ENCODE results near the gene CAMK4. TPM values are rescaled to one million over a fixed set of nuclear protein-coding genes. Genes with fewer than 3 reads are reported as not detected.

Gene CAMK4
- total and polyA plus RNA-seq, 2 donors (not counting 3 experiments of a cell fraction or from before 2014, with no cell fraction given) = 2.2 to 5.4 TPM

DNA sequence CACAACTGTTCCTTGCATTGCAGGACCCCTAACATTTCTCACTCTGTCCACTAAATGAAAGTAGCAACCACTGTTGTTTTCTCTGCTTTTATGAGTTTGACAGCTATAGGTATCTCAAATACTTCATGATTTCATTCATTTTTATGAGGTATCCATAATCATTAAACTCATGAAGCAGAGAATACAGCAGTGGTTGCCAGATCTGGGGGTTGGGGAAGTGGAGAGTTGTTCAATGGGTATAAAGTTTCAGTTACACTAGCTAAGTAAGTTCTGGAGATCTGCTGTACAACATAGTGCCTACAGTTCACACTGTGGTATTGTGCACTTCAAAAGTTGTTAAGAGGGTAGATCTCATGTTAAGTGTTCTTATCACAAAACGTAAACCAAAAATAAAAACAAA, 23.4 kb upstream of the CAMK4 start:
- H3K36me3 ChIP-seq (ENCODE audit: control insufficient read depth in 2 of 2, extremely low read depth in 1 of 2, insufficient read depth in 2 of 2, low read length in 2 of 2) = no peaks in the 10 kb centered on the region
- H3K27ac ChIP-seq (ENCODE audit: insufficient read depth, low read depth, low read length) = no peak overlapping the region
- H4K20me1 ChIP-seq (replicated peaks; ENCODE audit: control insufficient read depth, extremely low read depth, insufficient read depth, low read length) = no peaks in the 10 kb centered on the region
- ChIA-PET CTCF (interaction anchor here (2.5 kb wide), 1 partner anchor 11 kb away, joined by 7 read pairs; no protein-coding TSS in a partner anchor), POLR2A (interaction anchor here (0.6 kb wide), 1 partner anchor 30 kb away, joined by 3 read pairs; no protein-coding TSS in a partner anchor)
- DNase-seq (ENCODE audit: low read depth, low spot score) (no peak), FAIRE-seq (no peak)
- no peaks in the 10 kb centered on the region for H3K79me2 ChIP-seq (ENCODE audit: control insufficient read depth, insufficient read depth, low read length)
- intact Hi-C loops (cut with micrococcal nuclease) = no loop called here
- TF ChIP-seq POLR2A (IDR thresholded peaks at IDR 0.05; ENCODE audit: low read depth, low read length) = no peak
- TF ChIP-seq JUN (IDR thresholded peaks at IDR 0.05; ENCODE audit: borderline replicate concordance, insufficient read depth, insufficient read length, low read depth) = no peak
- TF ChIP-seq POLR2AphosphoS5 (IDR thresholded peaks at IDR 0.05; ENCODE audit: insufficient read depth, low read depth, low read length) = no peak
- TF ChIP-seq MYC (IDR thresholded peaks at IDR 0.05; ENCODE audit: low read depth, low read length) = no peak
- TF ChIP-seq GATA2 (IDR thresholded peaks at IDR 0.05; ENCODE audit: insufficient read depth, insufficient read length, low read depth, low read length) = no peak
- TF ChIP-seq, protein P1, sequence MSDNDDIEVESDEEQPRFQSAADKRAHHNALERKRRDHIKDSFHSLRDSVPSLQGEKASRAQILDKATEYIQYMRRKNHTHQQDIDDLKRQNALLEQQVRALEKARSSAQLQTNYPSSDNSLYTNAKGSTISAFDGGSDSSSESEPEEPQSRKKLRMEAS (IDR thresholded peaks at IDR 0.05; ENCODE audit: insufficient read depth, insufficient read length) = no peak
- dilution Hi-C loops (cut with MboI; ENCODE audit: extremely low pct_ligation_motif_present, low sequenced_read_pairs) = no loop called here
- H3K4me2 ChIP-seq (ENCODE audit: insufficient read depth, low read length) = no peak overlapping the region
- peaks cover 2 to 7% of the 10 kb centered on the region in 2 experiments for H3K27me3 ChIP-seq (ENCODE audit: control insufficient read depth in 2 of 2, insufficient read depth in 2 of 2, low read length in 2 of 2)
- no peak overlapping the region for H3K9ac ChIP-seq (replicated peaks; ENCODE audit: extremely low read depth, insufficient read depth, low read length)
- H3K9me1 ChIP-seq (replicated peaks; ENCODE audit: control insufficient read depth, extremely low read depth, insufficient read depth, low read length) = no peaks in the 10 kb centered on the region
- H3K9me3 ChIP-seq (replicated peaks; ENCODE audit: control insufficient read depth, insufficient read depth, low read length) = no peaks in the 10 kb centered on the region
- BruUV-seq (replicated peaks) = no TSS peak
- no peak overlapping the region for H3K4me3 ChIP-seq (replicated peaks in 1 of 3; ENCODE audit: insufficient read depth in 1 of 3, low read depth in 1 of 3, low read length in 3 of 3)
- no peak overlapping the region for H2AFZ ChIP-seq (ENCODE audit: low read depth, low read length)
- no peaks in the 10 kb centered on the region for H3K4me1 ChIP-seq (ENCODE audit: control insufficient read depth, extremely low read depth, insufficient read depth, low read length)

DNA sequence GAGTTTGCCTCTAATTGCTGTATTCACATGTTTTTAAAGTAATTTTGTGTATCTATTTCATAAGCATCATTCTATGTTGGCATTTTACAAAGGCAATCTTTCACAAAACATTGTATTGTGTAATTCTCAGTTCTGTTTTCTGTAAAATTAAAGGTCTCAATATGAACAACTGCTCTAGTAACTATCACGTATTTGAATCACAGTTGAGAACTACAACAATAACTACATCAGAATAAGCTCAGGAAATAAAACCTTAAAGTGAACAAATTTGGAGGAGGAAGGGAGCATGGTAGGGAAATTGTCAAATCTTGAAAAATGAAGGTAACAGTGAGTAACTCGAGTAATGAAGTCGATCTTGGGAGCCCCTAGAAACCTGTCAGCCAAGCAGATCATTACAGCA, 22.5 kb upstream of the CAMK4 start:
- no peaks in the 10 kb centered on the region for H3K9me1 ChIP-seq (replicated peaks; ENCODE audit: control insufficient read depth, extremely low read depth, insufficient read depth, low read length)
- TF ChIP-seq, protein P1 (IDR thresholded peaks at IDR 0.05; ENCODE audit: insufficient read depth, insufficient read length) = no peak
- no peak for TF ChIP-seq MYC (IDR thresholded peaks at IDR 0.05; ENCODE audit: low read depth, low read length)
- no peak for TF ChIP-seq FOS (IDR thresholded peaks at IDR 0.05; ENCODE audit: borderline replicate concordance, insufficient read depth, low read length)
- TF ChIP-seq GATA2 (IDR thresholded peaks at IDR 0.05; ENCODE audit: insufficient read depth, insufficient read length, low read depth, low read length) = no peak
- FAIRE-seq = no peak
- H3K4me2 ChIP-seq (ENCODE audit: insufficient read depth, low read length) = no peak overlapping the region
- POLR2A ChIA-PET = no interaction called here
- BruUV-seq (replicated peaks) = no TSS peak
- H3K9me3 ChIP-seq (replicated peaks; ENCODE audit: control insufficient read depth, insufficient read depth, low read length) = no peaks in the 10 kb centered on the region
- dilution Hi-C loops (cut with MboI; ENCODE audit: extremely low pct_ligation_motif_present, low sequenced_read_pairs) (no loop called here), intact Hi-C loops (cut with micrococcal nuclease) (no loop called here)
- no peak overlapping the region for H3K27ac ChIP-seq (ENCODE audit: insufficient read depth, low read depth, low read length)
- H2AFZ ChIP-seq (ENCODE audit: low read depth, low read length) = no peak overlapping the region
- CTCF ChIA-PET = interaction anchor here (2.5 kb wide), 1 partner anchor 12 kb away, joined by 7 read pairs; no protein-coding TSS in a partner anchor
- no peaks in the 10 kb centered on the region for H3K4me1 ChIP-seq (ENCODE audit: control insufficient read depth, extremely low read depth, insufficient read depth, low read length)
- H3K36me3 ChIP-seq (ENCODE audit: control insufficient read depth in 2 of 2, extremely low read depth in 1 of 2, insufficient read depth in 2 of 2, low read length in 2 of 2) = no peaks in the 10 kb centered on the region
- H3K4me3 ChIP-seq (replicated peaks in 1 of 3; ENCODE audit: insufficient read depth in 1 of 3, low read depth in 1 of 3, low read length in 3 of 3) = no peak overlapping the region
- peaks cover 2 to 7% of the 10 kb centered on the region in 2 experiments for H3K27me3 ChIP-seq (ENCODE audit: control insufficient read depth in 2 of 2, insufficient read depth in 2 of 2, low read length in 2 of 2)
- H4K20me1 ChIP-seq (replicated peaks; ENCODE audit: control insufficient read depth, extremely low read depth, insufficient read depth, low read length) = no peaks in the 10 kb centered on the region
- no peaks in the 10 kb centered on the region for H3K79me2 ChIP-seq (ENCODE audit: control insufficient read depth, insufficient read depth, low read length)
- no peak for DNase-seq (ENCODE audit: low read depth, low spot score)
- no peak overlapping the region for H3K9ac ChIP-seq (replicated peaks; ENCODE audit: extremely low read depth, insufficient read depth, low read length)
